HEK293 (cell line): ENCODE results near the gene TBCEL.
"Not testable (repeated sequence)": the region's sequence is repeated elsewhere in the genome, so short reads cannot be mapped to it uniquely, and the experiment has no call there.

Source experiments
- CTCF ChIA-PET: fragments of 350-600 bp; formaldehyde crosslinking; extraction: SDS; loops from one replicate; lab custom pipeline; 2021; ENCODE audit warnings: antibody characterized with exemption; lab: Yijun Ruan, JAX
- POLR2A ChIA-PET: fragments of 300-600 bp; formaldehyde crosslinking; extraction: SDS; loops from one replicate; lab custom pipeline; 2020; ENCODE audit warnings: antibody characterized with exemption, inconsistent platforms; lab: Yijun Ruan, JAX
- H3K27ac ChIP-seq: fragments of 200-500 bp; sonication (Bioruptor generic); 2 replicates; pipeline ENCODE4 v1.5.1; 2014; ENCODE audit warnings: low read depth, low read length, control low read depth, inconsistent platforms; ENCODE audit errors: extremely low read depth
- H3K36me3 ChIP-seq, 2 experiments: fragments of 200-500 bp in 1 of 2; sonication (Bioruptor generic) in 1 of 2; 1 replicate in 1 of 2; 2 replicates in 1 of 2; pipeline ENCODE4 v1.5.1; 2014 to 2017; ENCODE audit warnings: inconsistent platforms in 2 of 2, low read length in 2 of 2; ENCODE audit not compliant: control insufficient read depth in 2 of 2, insufficient read depth in 1 of 2
- H3K4me1 ChIP-seq: fragments of 200-500 bp; sonication (Bioruptor generic); 2 replicates; pipeline ENCODE4 v1.5.1; 2014; ENCODE audit warnings: mild to moderate bottlenecking, low read length, inconsistent platforms; ENCODE audit not compliant: control insufficient read depth, insufficient read depth
- H3K4me3 ChIP-seq: 2 replicates; pipeline ENCODE4 v1.5.1; 2011; ENCODE audit warnings: low read depth, mild to moderate bottlenecking, control low read depth, low read length, moderate library complexity
- H3K9me3 ChIP-seq: fragments of 200-500 bp; sonication (Bioruptor generic); 2 replicates; pipeline ENCODE4 v1.5.1; 2014; ENCODE audit warnings: low read depth, low read length, inconsistent platforms; ENCODE audit not compliant: control insufficient read depth, insufficient read depth
- FEZF1 ChIP-seq: fragments of 450-650 bp; formaldehyde crosslinking; IDR thresholded peaks from 2 replicates; pipeline ENCODE4 v1.5.1; 2016; ENCODE audit warnings: missing biosample characterization, missing genetic modification characterization
- IKZF3 ChIP-seq: fragments of 450-650 bp; IDR thresholded peaks from 2 replicates; pipeline ENCODE4 v1.5.0; 2018; ENCODE audit warnings: missing biosample characterization, mild to moderate bottlenecking, missing genetic modification characterization, moderate library complexity
- KLF17 ChIP-seq: fragments of 450-650 bp; formaldehyde crosslinking; IDR thresholded peaks from 2 replicates; pipeline ENCODE4 v1.5.1; 2016; ENCODE audit warnings: missing biosample characterization, missing genetic modification characterization
- OSR2 ChIP-seq: fragments of 450-650 bp; formaldehyde crosslinking; IDR thresholded peaks from 2 replicates; pipeline ENCODE4 v1.5.1; 2016; ENCODE audit warnings: missing biosample characterization, missing genetic modification characterization
- PRDM6 ChIP-seq: fragments of 450-650 bp; formaldehyde crosslinking; IDR thresholded peaks from 2 replicates; pipeline ENCODE4 v1.5.1; 2017; ENCODE audit warnings: missing biosample characterization, missing genetic modification characterization
- SP7 ChIP-seq: fragments of 450-650 bp; formaldehyde crosslinking; IDR thresholded peaks from 2 replicates; pipeline ENCODE4 v1.5.1; 2016; ENCODE audit warnings: missing biosample characterization, missing genetic modification characterization
- WT1 ChIP-seq: fragments of 450-650 bp; formaldehyde crosslinking; IDR thresholded peaks from 2 replicates; pipeline ENCODE4 v1.5.1; 2016; ENCODE audit warnings: missing biosample characterization, missing genetic modification characterization
- ZIC2 ChIP-seq: fragments of 450-650 bp; formaldehyde crosslinking; IDR thresholded peaks from 2 replicates; pipeline ENCODE4 v1.5.1; 2016; ENCODE audit warnings: missing biosample characterization, missing genetic modification characterization
- ZNF16 ChIP-seq: fragments of 450-650 bp; formaldehyde crosslinking; IDR thresholded peaks from 2 replicates; pipeline ENCODE4 v1.5.1; 2016; ENCODE audit warnings: low read depth, missing biosample characterization, missing genetic modification characterization
- ZNF18 ChIP-seq: fragments of 450-650 bp; formaldehyde crosslinking; IDR thresholded peaks from 2 replicates; pipeline ENCODE4 v1.5.1; 2016; ENCODE audit warnings: missing biosample characterization, missing genetic modification characterization
- ZNF239 ChIP-seq: fragments of 450-650 bp; formaldehyde crosslinking; IDR thresholded peaks from 2 replicates; pipeline ENCODE4 v1.5.1; 2016; ENCODE audit warnings: missing biosample characterization, missing genetic modification characterization
- ZNF266 ChIP-seq: fragments of 450-650 bp; formaldehyde crosslinking; IDR thresholded peaks from 2 replicates; pipeline ENCODE4 v1.5.1; 2016; ENCODE audit warnings: missing biosample characterization, missing genetic modification characterization, low read depth
- ZNF274 ChIP-seq, 2 experiments: fragments of 200-500 bp in 1 of 2; fragments of 450-650 bp in 1 of 2; sonication (Bioruptor generic) in 1 of 2; formaldehyde crosslinking in 1 of 2; IDR thresholded peaks; 2 replicates each; pipeline versions ENCODE4 v1.5.1 to v1.6.1; 2014 to 2016; ENCODE audit warnings: borderline replicate concordance in 1 of 2, inconsistent platforms in 1 of 2, low read length in 1 of 2, missing biosample characterization in 1 of 2, missing genetic modification characterization in 1 of 2
- ZNF423 ChIP-seq: fragments of 450-650 bp; formaldehyde crosslinking; IDR thresholded peaks from 2 replicates; pipeline ENCODE4 v1.5.1; 2016; ENCODE audit warnings: missing biosample characterization, missing genetic modification characterization
- ZNF610 ChIP-seq: fragments of 450-650 bp; formaldehyde crosslinking; IDR thresholded peaks from 2 replicates; pipeline ENCODE4 v1.5.1; 2016; ENCODE audit warnings: missing biosample characterization, missing genetic modification characterization, borderline replicate concordance
- ZNF664 ChIP-seq: fragments of 450-650 bp; formaldehyde crosslinking; IDR thresholded peaks from 2 replicates; pipeline ENCODE4 v1.5.1; 2016; ENCODE audit warnings: missing biosample characterization, missing genetic modification characterization
- ZNF830 ChIP-seq: fragments of 450-650 bp; IDR thresholded peaks from 2 replicates; pipeline ENCODE4 v1.5.0; 2018; ENCODE audit warnings: missing biosample characterization, missing genetic modification characterization, low read depth, mild to moderate bottlenecking, moderate library complexity
- ZNF843 ChIP-seq: fragments of 450-650 bp; formaldehyde crosslinking; IDR thresholded peaks from 2 replicates; pipeline ENCODE4 v1.5.1; 2016; ENCODE audit warnings: missing biosample characterization, missing genetic modification characterization
- TF ChIP-seq, protein P1 (sequence below): fragments of 450-650 bp; formaldehyde crosslinking; IDR thresholded peaks from 2 replicates; pipeline ENCODE4 v1.5.1; 2017; ENCODE audit warnings: missing biosample characterization, missing genetic modification characterization
- TF ChIP-seq, protein P2 (sequence below): fragments of 450-650 bp; formaldehyde crosslinking; IDR thresholded peaks from 2 replicates; pipeline ENCODE4 v1.5.1; 2016; ENCODE audit warnings: missing biosample characterization, missing genetic modification characterization, low read depth

TBCEL gene

GRCh38 chr11:121018746-121019145, 5.2 kb upstream of the TBCEL start:
- H3K36me3 ChIP-seq: no peaks in the 10 kb centered on the region
- no peaks in the 10 kb centered on the region for H3K9me3 ChIP-seq
- ChIA-PET CTCF (interaction anchor here (0.8 to 1.3 kb wide), 3 partner anchors 8 to 181 kb away, joined by 3 to 9 read pairs (median 3); no protein-coding TSS in a partner anchor), POLR2A (no interaction called here)
- TF ChIP-seq ZNF16 (tag by site-specific recombination) (no peak), ZNF266 (tag by site-specific recombination) (no peak)
- TF ChIP-seq, protein P1, sequence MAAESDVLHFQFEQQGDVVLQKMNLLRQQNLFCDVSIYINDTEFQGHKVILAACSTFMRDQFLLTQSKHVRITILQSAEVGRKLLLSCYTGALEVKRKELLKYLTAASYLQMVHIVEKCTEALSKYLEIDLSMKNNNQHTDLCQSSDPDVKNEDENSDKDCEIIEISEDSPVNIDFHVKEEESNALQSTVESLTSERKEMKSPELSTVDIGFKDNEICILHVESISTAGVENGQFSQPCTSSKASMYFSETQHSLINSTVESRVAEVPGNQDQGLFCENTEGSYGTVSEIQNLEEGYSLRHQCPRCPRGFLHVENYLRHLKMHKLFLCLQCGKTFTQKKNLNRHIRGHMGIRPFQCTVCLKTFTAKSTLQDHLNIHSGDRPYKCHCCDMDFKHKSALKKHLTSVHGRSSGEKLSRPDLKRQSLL (tag by site-specific recombination): no peak
- no peak overlapping the region for H3K27ac ChIP-seq
- no peak overlapping the region for H3K4me3 ChIP-seq
- H3K4me1 ChIP-seq: no peaks in the 10 kb centered on the region

DNA sequence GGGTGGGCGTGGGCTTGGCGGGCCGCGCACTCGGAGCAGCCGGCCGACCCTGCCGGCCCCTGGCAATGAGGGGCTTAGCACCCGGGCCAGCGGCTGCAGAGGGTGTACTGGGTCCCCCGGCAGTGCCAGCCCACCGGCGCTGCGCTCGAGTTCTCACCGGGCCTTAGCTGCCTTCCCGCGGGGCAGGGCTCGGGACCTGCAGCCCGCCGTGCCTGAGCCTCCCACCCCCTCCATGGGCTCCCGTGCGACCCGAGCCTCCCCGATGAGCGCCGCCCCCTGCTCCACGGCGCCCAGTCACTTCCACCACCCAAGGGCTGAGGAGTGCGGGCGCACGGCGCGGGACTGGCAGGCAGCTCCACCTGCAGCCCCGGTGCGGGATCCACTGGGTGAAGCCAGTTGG, 2.2 kb upstream of the TBCEL start:
- H3K4me1 ChIP-seq, H3K9me3 ChIP-seq, H3K4me3 ChIP-seq, H3K36me3 ChIP-seq, H3K27ac ChIP-seq, POLR2A ChIA-PET: not testable (repeated sequence)
- CTCF ChIA-PET: interaction anchor here (0.6 kb wide), 1 partner anchor 24 kb away, joined by 3 read pairs; no protein-coding TSS in a partner anchor

DNA sequence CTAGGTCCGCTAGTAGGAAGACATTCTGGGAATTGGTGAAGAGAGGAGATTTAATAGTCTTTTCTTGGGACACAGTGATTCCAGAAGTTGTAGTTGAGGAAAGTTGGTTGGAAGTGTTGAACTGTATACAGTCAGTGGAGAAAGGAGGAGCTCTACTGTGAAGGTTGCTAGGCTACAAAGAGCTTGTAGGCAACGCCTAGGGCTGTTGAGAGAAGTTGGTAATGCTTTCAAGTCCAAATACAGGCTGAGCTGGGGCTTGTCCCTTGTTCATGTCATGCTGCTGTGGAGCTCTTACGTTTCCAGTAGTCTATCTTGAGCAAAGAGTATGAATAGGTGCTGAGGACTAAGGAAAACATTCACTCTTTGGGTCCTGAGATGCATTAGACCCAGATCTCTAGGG, 1.1 kb downstream of the TBCEL start:
- H3K36me3 ChIP-seq: no peaks in the 10 kb centered on the region
- ChIA-PET CTCF (interaction anchor here (0.7 to 1.2 kb wide), 3 partner anchors 15 to 170 kb away, joined by 3 to 4 read pairs (median 4); no protein-coding TSS in a partner anchor), POLR2A (interaction anchor here (1.4 kb wide), 1 partner anchor 10 kb away, joined by 9 read pairs; no protein-coding TSS in a partner anchor)
- H3K9me3 ChIP-seq: no peaks in the 10 kb centered on the region
- H3K4me3 ChIP-seq: peak overlapping the region; percentile 85
- TF ChIP-seq ZNF239 (no peak), ZNF423 (tag by site-specific recombination) (no peak), ZNF610 (tag by site-specific recombination) (no peak), ZNF830 (tag by site-specific recombination) (no peak)
- H3K4me1 ChIP-seq: peaks cover 5% of the 10 kb centered on the region; the same call in 1 of the 2 replicates
- H3K27ac ChIP-seq: no peak overlapping the region

GRCh38 chr11:121029153-121029552, 5.3 kb downstream of the TBCEL start:
- no peak overlapping the region for H3K27ac ChIP-seq
- H3K4me3 ChIP-seq: no peak overlapping the region
- H3K4me1 ChIP-seq: peaks cover 5% of the 10 kb centered on the region; the same call in 1 of the 2 replicates
- POLR2A ChIA-PET: interaction anchor here (1.1 kb wide), 1 partner anchor 10 kb away, joined by 3 read pairs; no protein-coding TSS in a partner anchor
- H3K9me3 ChIP-seq: no peaks in the 10 kb centered on the region
- H3K36me3 ChIP-seq: no peaks in the 10 kb centered on the region
- CTCF ChIA-PET: interaction anchor here (0.6 to 4.0 kb wide), 6 partner anchors 13 to 580 kb away, joined by 3 to 17 read pairs (median 3); no protein-coding TSS in a partner anchor
- 0 out of 2 replicates have a peak, but pooled peaks have one; percentile 41 for TF ChIP-seq IKZF3 (tag by site-specific recombination)
- TF ChIP-seq WT1: peak; percentile 88
- peak; percentile 94 for TF ChIP-seq SP7 (tag by site-specific recombination)
- TF ChIP-seq PRDM6: peak; percentile 89
- peak; percentile 74 for TF ChIP-seq ZNF843 (tag by site-specific recombination)
- no peak for TF ChIP-seq KLF17
- peak; percentile 95 for TF ChIP-seq ZNF664 (tag by site-specific recombination)
- TF ChIP-seq ZIC2: no peak
- peak; percentile 77 for TF ChIP-seq OSR2 (tag by site-specific recombination)
- TF ChIP-seq FEZF1 (tag by site-specific recombination): peak; percentile 93
- TF ChIP-seq, protein P2, sequence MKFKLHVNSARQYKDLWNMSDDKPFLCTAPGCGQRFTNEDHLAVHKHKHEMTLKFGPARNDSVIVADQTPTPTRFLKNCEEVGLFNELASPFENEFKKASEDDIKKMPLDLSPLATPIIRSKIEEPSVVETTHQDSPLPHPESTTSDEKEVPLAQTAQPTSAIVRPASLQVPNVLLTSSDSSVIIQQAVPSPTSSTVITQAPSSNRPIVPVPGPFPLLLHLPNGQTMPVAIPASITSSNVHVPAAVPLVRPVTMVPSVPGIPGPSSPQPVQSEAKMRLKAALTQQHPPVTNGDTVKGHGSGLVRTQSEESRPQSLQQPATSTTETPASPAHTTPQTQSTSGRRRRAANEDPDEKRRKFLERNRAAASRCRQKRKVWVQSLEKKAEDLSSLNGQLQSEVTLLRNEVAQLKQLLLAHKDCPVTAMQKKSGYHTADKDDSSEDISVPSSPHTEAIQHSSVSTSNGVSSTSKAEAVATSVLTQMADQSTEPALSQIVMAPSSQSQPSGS (tag by site-specific recombination): no peak
- peak; percentile 61; the same call in 1 of the 2 replicates for TF ChIP-seq ZNF18 (tag by site-specific recombination)
- TF ChIP-seq ZNF274 (IDR thresholded peaks at IDR 0.05; ENCODE audit: low read length): no peak
- no peak for TF ChIP-seq ZNF274 (tag by site-specific recombination; IDR thresholded peaks at IDR 0.05; ENCODE audit: borderline replicate concordance)
